HG03045 (cell line): ENCODE data around the gene S100A9.
"Not testable (repeated sequence)": the region's sequence is repeated elsewhere in the genome, so short reads cannot be mapped to it uniquely, and the experiment has no call there.

Experiments
- ATAC-seq: cut with Tn5 transposase; IDR thresholded peaks from one replicate; pipeline ENCODE4 v1.9.1; 2021; ENCODE audit warnings: mild to moderate bottlenecking, moderate library complexity; ENCODE audit not compliant: unreplicated experiment

Gene S100A9

GRCh38 chr1:153357853-153358690, at the start of gene S100A9:
TSS of gene S100A9 (plus strand) at chr1:153357854. CDS start at chr1:153358284, 430 bp downstream.
- ATAC-seq, result no peak

- no peak for ATAC-seq
Observed at GRCh38 chr1:153308540-153308939, 49.1 kb upstream of the S100A9 start.

GRCh38 chr1:153309441-153309840, 48.2 kb upstream of the S100A9 start:
- no peak for ATAC-seq

GRCh38 chr1:153310526-153310925, 47.1 kb upstream of the S100A9 start:
- no peak for ATAC-seq

- ATAC-seq, result no peak
Observed at GRCh38 chr1:153312570-153313186, 45.0 kb upstream of the S100A9 start, which contains the start of gene PGLYRP3. TSS of gene PGLYRP3 (minus strand) at chr1:153312952. CDS start at chr1:153310665, 2,287 bp downstream.

GRCh38 chr1:153313288-153313687, 44.4 kb upstream of the S100A9 start:
- ATAC-seq, result no peak

GRCh38 chr1:153314388-153314787, 43.3 kb upstream of the S100A9 start:
- not testable (repeated sequence) for ATAC-seq

- not testable (repeated sequence) for ATAC-seq
Observed at GRCh38 chr1:153316013-153316412, 41.6 kb upstream of the S100A9 start.

- ATAC-seq, result not testable (repeated sequence)
Observed at GRCh38 chr1:153318145-153318544, 39.5 kb upstream of the S100A9 start.

GRCh38 chr1:153322568-153322967, 35.1 kb upstream of the S100A9 start:
- no peak for ATAC-seq

- ATAC-seq, result no peak
Observed at GRCh38 chr1:153324912-153325311, 32.7 kb upstream of the S100A9 start.

- no peak for ATAC-seq
Observed at GRCh38 chr1:153333902-153334301, 23.8 kb upstream of the S100A9 start.

GRCh38 chr1:153336650-153337049, 21.0 kb upstream of the S100A9 start:
- no peak for ATAC-seq

- ATAC-seq, result no peak
Observed at GRCh38 chr1:153337980-153338853, 19.4 kb upstream of the S100A9 start.

- no peak for ATAC-seq
Observed at GRCh38 chr1:153339802-153340201, 17.9 kb upstream of the S100A9 start.

- ATAC-seq, result no peak
Observed at GRCh38 chr1:153340356-153340755, 17.3 kb upstream of the S100A9 start.

- no peak for ATAC-seq
Observed at GRCh38 chr1:153341431-153341934, 16.2 kb upstream of the S100A9 start.

GRCh38 chr1:153342178-153342577, 15.5 kb upstream of the S100A9 start:
- ATAC-seq, result no peak

- no peak for ATAC-seq
Observed at GRCh38 chr1:153343040-153343681, 14.5 kb upstream of the S100A9 start.
